DMS53 treated with DMSO at 0.1 percent for 48 hours (cell line): ENCODE results near the gene EPB41L2.

Experiments
- DNase-seq: peaks from one replicate; lab custom pipeline; 2025; ENCODE audit not compliant: unreplicated experiment; lab: John Stamatoyannopoulos, UW

Gene EPB41L2

DNA sequence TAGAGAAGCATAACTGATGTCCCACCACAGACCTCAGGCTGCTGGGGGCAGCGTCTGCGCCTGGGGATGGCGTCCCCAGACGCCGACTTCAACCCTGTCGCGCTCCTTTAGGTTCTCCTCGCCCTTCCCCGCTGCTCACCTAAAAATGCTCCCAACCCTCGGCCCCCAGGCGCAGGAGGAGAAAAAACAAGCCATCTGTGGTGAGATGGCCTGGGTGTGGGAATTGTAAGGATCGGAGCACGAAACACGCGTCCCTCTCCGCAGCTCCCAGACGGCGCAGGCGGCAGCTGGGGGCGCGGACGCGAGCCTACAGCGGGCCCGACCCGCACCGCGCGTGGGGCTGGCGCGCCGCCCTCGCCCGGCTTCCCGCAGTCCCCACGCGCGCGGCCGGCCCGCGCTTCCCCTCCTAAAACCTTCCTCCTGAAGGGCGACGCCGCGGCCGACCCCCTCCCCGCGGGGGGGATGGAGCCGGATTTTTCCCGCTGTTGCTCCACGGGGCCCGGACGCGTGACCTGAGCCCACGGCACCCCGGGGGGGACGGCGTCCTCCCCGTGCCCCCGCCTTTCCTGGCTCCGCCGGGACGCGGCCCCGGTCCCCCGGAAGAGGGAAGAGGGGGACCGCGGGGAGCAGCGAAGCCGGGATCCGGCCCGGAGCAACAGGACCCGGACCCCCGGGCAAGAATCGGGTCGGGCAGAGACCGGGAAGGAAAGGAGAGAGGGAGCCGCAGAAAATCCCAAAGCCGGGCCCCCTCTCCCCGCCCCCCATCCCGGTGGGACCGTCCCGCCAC lies 611 bp downstream of the EPB41L2 start:
- no peak for DNase-seq

DNA sequence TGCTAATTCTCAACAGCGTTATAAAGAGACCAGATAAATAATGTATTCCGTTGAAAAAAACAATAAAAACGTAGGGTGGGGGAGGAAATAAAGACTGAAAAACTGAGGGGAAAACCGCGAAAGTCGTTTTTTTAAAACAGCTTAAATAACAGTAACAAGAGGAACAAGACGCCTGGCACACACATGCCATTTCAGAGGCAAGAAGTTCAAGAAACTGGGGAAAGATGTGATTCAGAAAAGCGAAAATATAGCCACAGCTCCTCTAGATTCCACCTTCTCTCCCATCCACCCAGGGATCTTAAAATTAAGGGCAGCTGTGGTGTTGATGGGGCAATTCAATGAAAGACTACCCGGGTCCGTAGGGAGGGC lies 1.3 kb downstream of the EPB41L2 start:
- no peak for DNase-seq

DNA sequence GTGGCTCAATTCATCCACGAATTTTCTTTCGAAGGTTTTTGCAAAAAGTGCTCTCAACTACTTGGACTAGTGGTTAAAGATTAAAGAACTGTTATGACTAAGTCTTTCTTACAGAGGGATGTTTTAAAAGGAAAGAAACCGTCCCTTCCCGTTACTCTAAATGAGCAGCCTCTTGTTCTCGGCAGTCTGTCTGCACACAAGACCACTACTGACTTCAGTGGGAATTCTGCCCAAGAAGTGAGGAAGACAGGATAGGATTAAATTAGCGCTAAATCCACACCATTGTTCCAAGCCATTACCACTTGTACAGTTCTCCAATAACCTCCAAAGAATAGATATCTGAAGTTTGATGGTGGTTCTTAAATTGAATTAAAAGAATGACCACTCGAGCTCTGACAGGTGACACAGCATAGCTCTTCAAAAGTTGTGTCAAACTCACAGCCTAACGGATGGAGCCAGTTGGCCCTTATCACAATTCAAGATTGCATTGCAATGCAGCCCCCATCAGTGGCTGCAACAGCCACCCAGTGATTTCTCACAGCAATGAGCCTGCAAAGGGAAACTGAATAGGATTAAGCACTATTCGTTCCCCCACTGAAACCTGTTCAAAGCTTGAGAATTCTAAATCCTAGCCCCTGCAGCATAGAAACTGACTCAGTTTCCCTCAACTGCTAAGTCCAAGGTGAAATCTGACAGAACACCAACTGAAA lies 1.8 kb downstream of the EPB41L2 start:
- DNase-seq, result no peak

DNA sequence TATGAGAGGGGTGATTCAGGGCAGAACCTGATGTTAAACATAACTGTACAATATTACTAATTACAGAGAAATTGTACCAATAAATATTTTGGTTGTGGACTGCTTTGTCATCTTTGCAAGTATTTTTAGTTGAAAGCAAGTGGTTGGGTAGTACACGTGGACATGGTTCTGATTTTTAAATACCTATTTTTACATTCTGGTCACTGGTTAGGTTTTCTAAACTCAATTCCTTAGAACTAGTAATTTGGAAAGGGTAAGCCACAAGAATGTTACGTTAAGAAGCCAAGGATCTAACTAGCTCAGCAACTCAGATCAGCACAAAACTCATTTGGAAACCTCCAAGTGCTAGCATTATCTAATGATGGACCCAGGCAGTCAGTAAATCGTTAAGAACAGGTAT lies 2.7 kb downstream of the EPB41L2 start:
- DNase-seq, result no peak

DNA sequence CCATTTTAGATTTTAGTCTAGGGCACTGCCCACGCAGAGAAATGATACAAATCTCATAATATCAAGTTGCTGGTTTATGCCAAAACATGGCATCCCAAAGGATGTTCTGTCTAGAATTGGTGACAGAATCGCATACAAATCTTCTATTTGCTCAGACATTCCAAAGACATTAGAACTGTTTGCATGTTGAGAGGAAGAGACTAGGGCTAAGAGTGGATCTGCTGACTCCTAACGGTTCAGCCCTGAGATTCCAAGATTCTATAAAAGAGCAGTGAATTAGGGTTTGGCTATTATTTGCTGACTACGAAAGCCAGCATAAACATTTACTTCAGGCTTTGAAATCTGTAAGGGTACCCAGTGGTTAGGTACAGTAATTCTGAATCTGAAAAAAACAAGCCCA lies 3.6 kb downstream of the EPB41L2 start:
- no peak for DNase-seq

DNA sequence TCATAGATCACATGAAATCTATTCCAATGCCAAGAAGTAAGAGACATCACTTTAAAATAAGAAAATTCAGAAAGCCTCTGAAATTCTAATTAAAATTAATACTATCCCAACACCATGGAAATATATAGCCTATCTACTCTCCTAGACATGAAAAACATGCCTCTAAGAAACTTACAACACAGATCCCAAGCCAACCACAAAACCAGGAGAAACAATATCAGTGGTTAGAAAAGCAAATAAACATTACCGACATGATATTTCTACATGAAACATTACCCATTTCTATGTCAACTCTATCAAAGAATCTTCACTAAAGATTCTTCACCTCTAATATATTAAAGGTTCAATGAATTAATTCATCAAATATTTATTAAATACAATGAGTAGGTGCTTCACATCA lies 4.8 kb downstream of the EPB41L2 start:
- no peak for DNase-seq

DNA sequence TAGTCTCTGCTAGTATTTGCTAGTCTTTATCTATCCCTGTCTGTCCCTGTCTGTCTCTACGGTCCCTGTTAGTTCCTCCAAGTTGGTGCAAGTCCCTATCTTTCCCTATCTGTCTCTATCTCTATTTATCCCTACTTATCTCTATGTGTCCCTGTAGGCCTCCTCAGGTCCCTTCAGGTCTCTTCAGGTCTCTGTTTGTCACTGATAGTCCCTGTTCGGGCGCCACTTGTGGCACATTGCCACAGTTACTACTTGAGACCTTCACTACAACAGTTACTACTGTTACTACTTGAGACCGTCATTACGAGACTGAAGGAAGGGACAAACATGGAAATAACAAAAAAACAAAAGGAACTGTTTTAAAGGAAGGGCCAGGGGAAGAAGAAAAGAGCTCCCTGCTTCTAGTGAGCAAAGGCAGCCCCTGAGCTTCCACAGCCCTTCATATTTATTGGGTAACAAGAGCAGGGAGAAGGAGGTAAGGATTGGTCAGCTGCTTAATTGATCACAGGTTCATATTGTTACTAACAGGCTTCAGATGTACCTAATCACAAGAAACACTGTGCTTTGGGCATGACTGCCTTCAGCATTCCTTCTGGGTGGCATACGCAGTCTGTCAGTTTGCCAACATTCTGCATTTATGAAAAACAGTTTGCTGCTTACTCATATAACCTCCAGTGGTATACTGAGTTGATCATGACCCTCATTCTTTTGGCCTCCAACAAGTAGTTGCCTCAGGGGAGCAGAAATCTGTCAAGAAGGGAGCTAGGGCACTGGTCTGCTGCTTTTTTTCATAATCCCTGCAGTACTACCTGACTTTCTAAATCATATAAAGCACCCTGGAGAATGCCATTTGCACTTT lies 8.4 kb downstream of the EPB41L2 start:
- no peak for DNase-seq

DNA sequence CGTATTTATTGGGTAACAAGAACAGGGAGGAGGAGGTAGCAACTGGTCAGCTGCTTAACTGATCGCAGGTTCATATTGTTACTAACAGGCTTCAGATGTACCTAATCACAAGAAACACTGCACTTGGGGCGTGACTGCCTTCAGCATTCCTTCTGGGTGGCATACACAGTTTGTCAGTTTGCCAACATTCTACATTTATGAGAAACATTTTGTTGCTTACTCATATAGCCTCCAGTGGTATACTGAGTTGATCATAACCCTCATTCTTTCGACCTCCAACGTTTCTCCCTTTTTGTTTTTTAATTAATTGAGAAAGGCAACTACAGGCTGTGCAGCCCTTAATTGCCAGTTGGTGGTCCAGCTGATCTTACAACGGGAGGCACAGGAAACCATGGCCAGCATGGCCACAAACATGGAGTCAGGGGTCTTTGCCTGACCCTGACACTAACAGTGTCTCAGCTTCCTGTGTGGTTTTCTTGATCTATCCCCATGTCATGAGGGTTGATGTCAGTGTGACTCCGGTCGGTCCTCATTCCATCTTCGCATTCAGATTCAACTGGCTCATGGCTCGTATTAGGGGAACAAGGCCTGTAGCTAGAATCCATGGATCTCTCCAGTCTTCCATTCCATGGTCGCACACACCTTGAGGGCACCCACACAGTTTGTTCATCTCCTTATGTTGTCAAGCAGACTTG lies 9.4 kb downstream of the EPB41L2 start:
- DNase-seq, result no peak

DNA sequence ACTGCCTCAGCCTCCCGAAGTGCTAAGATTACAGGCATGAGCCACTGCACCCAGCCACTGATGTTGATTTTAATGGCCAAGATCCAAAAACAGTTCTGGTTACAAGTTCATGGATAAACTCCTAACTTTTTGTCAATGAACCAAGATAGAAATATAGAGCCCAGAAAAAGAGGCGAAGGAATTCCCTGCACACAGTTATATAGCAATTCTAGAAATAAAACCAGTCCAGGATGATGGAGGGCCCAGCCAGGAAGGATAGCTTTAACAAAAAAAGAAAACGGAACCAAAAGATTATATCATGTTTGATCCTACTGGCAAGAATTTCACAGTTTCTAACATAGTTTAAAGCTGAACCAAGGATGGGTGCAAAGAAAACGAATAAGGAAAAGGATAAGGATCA lies 10.9 kb downstream of the EPB41L2 start:
- DNase-seq, result no peak

DNA sequence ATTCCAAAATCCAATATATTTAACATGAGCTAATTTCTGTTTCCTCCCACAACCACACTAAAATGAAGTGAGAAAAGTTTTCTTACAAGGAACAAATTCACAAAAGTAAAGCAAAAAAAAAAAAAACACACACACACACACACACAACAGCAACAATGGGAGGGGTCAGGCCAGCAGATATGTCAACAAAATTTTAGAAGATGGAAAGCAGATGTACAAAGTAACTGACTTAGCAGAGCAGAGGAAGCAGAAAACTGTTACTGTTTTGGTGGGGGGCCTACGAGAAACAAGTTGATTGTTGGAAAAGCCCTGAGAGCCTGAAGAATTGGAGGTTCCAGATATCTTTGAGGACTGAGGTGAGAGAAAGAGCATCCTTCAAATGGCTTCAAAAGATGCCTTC lies 11.7 kb downstream of the EPB41L2 start:
- no peak for DNase-seq

DNA sequence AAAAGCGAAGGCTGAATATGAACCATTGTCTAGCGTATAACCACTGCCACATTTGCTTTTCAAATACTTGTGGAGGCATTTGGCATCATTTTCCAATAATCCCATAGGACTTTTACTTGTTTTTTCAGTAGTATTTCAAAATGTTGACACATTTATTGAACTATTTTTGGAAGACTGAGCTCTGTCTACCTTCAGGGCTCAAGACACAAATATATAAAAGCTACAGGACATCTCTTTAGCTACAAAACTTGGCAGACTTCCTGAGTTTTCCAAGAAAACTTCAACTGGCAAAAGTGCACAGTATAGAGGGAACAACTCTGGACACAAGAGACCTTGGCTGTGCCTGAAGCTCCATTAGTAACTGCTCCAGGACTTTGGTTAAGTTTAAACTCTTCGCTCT lies 13.4 kb downstream of the EPB41L2 start:
- DNase-seq, result no peak

DNA sequence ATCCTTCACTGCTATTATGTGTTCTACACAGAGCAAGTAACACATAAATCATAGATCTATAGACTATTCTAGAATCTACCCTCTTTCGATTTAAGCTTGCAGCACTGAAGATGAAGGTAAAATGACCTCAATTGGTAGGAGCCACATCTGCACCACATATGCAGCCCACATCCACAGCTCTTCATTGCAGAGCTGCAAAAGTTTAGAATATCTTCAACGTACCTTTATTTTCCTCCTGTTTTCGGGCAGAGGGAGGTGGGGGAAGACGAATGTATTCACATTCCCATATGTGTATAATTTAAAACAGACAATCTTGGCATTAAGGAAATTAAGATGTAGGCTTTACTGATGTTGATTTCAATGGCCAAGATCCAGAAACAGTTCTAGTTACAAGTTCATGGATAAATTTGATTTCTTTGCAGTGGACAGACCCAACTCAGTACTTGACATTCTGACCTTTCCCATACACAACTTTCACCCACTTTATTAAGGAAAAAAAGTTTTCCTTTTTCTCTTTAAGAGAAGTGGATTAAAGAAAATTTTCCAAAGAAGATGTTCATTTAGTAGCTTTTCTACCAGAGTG lies 14.0 kb downstream of the EPB41L2 start:
- DNase-seq, result no peak

DNA sequence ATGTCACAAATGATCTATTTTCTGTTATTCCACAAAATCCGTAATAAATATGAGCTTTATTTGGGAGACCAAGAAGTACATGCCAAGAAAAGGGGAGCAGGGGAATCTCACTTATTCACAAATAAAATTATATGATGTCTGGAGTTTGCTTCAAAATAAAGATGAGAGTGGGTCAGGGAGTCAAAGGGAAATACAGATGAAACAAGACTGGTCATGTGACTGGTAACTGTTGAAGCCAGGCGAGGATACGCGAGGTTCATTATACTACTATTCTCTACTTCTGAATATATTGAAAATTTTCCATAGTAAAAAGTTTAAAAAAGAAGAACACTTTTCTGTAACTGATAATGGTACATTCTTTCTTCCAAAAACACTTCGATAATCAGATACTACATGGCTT lies 14.6 kb downstream of the EPB41L2 start:
- no peak for DNase-seq

DNA sequence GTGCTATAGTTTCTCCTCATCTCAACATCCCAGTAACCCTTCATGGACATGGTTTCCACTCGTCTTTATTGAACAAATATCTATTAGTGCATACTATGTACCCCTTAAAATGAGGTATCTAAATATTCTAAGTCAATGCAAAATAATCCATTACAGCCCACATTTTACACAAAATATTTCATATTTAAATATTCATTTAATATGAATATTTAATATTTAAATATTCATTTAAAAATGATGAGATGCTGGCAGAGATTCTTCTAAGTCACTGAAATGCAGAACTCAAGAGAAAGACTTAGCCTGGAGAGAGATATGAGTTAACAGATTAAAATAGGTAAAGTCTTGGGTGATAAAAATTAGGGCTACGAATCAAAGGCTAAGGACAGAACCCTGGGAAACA lies 17.9 kb downstream of the EPB41L2 start:
- DNase-seq, result no peak

DNA sequence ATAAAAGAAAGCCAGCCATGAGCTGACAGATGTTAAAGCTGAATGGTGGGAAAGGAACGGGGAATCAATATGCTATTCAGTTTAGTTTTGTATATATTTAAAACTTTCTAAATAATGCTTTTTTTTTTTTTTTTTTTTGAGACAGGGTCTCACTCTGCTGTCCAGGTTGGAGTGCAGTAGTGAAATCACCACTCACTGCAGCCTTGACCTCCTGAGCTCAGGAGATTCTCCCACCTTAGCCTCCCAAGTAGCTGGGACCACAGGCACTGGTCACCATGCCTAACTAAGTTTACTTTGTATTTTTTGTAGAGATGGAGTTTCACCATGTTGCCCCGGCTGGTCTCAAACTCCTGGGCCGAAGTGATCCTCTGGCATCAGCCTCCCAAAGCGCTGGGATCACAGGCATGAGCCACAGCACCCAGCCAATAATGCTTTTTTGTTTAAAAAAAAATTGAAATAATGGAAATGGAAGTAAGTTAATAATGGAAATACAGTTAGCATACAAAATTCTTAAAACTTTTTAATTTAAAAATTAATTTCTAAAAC lies 19.1 kb downstream of the EPB41L2 start:
- no peak for DNase-seq

DNA sequence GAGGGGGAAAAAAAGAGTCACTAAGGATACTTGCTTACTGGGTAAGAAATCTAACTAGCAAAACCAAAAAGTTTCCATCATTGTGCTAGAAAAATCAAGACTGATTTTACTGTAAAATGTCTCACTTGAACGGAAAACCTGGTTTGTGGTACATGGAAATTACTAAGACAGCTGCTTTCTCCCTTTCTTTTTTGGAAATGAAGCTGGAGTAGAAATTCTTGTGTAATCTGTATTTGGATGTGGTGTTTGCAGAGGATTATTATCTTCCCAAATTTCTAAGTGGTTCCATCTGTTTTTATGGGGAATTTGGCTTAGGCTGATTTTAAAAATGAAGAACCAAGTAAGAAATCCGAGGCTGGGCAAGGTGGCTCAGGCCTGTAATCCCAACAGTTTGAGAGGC lies 20.4 kb downstream of the EPB41L2 start:
- DNase-seq, result no peak

DNA sequence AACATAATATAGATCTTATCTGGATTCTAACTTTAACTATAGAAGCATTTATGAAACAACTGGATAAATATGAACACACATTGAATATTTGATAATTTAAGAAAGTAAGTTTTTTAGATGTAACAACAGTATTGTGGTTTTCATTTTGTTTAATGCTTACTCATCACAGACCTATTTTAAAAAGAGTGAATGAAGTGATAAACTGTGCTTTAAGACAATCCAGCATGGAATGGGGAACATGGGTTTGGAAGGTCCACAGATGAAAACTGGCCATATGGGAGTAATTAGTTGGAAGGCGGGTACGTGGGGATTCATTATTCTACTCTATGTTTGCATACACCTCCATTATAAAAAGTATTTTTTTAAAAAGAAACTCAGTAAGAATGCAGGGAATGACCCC lies 21.2 kb downstream of the EPB41L2 start:
- DNase-seq, result no peak

DNA sequence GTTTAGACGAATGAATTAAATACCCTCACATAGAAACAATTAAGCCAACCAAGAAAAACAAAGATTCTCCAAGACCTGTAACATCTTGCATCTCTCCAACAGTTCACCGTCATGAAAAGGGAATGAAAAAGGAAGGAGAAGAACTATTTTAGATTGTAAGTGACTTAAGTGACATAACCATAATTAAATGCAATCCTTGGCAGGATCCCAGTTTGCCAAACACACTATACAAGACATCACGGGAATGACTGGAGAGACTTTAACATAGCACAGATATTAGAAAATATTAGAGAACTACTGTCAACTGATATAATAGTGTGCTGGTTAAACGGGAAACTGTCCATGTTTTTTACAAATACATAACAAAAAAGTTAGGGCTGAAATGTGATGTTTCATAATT lies 22.2 kb downstream of the EPB41L2 start:
- DNase-seq, result no peak

DNA sequence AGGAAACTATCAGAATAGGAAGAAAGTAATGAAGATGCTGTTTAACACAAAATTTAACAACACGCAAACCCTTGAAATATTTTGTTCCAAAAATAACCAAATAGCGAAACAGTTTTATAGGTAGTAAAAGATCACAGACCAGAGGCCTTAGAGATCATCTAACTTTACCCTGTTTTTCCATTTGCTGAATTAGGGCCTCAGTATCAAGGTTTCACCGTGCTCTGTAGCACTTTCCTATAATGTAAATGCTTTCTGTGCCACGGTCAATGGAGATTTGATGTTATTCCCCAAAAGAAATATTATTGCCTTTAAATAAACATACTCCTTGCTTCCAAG lies 23.7 kb downstream of the EPB41L2 start:
- DNase-seq, result no peak

DNA sequence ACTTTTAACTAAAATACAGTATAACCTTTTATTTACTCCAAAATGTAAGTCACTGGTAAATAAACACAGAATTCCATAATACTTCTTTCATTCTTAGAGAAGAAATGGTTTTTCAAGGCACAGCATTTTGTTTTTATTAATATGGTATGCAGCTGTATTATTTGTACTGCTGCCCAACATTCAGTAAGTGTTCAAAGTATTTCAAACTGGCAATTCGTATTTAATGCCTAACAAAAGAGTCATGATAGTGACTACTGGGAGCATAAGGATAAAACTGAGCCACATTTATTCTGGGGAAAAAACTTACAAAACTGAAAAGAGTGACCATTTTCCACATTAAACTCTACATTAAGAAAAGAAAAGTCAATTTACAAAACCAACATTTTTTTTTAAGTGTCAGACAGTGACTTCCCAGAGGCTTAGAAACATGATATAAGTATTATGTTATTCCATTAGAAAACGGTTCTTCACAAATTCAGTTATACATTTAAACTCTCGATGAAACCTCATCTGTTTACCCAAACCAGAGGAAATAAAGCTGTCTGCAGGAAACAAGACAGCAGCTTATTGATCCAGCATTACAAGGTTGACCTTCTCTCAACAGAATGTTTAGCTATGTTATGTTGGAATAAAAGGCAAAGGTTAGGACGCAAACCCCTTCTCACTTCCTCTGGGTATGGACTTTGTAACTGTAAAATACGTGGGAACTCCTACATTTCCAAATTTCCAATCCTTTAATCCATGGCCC lies 24.3 kb downstream of the EPB41L2 start:
- no peak for DNase-seq
